GM19351 (cell line): ENCODE measurements around the gene MYL1.

Experiments used
- ATAC-seq: cut with Tn5 transposase; IDR thresholded peaks from one replicate; pipeline ENCODE4 v1.9.1; 2021; ENCODE audit warnings: mild to moderate bottlenecking, moderate library complexity; ENCODE audit not compliant: unreplicated experiment

The MYL1 gene

DNA sequence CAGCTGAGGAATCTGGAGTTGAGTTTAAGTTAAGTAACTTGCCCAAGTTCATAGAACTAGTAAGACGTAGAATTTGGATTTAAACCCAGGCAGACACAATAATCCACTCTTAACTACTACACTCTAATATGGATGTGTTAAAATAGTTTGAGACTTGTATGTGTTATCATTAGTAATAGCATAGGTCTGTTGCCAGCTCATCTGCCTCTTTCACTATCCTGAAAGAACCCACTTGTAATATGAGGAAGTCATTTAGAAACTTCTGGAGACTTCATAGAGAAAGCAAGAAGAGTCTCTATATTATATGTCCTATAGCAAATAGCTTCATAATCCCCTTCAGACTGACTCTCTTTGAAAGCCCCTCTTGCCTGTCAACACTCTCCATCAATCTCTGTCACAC lies 46.7 kb downstream of the MYL1 start:
- no peak for ATAC-seq

DNA sequence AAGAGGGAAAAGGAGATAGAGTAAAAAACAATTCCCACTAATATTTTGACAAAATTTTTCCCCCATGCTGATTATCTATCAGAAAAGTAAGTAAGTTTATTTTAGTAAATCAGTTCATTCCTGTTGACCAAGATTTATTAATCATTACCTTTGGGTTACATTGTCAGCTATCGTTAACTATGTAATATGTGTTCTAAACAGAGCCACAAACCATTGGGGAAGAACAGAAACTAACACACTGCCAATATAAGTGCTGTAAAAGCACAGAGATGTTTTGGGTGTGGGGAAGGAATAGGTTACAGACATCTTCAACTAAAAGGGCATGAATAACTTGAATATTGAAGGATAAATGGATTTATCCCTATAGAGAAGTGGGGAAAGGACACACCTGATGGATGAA lies 47.3 kb downstream of the MYL1 start:
- ATAC-seq = no peak

- ATAC-seq = no peak
Observed at GRCh38 chr2:210264282-210264681, 50.7 kb downstream of the MYL1 start.

GRCh38 chr2:210263841-210264240 lies 51.1 kb downstream of the MYL1 start:
- no peak for ATAC-seq

DNA sequence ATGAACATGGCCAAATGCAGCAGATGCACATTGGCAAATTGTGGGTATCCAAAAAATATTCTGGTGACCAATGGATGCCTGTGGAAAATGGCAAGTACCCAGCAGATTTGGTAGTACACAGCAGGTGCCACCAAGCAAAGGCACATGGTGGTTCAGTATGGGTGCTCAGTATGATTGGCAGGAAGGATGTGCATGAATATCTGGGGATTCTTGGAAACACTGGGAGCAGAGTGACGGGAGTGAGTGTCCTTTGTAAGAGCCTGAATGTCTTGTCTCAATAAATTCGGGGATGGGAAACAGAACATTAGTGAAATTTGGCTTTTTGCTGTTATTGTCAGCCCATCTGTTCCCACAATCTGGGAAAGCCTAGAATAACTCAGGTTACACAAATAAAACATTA lies 52.9 kb downstream of the MYL1 start:
- ATAC-seq = no peak

GRCh38 chr2:210259687-210260086 lies 55.3 kb downstream of the MYL1 start:
- no peak for ATAC-seq

- ATAC-seq = no peak
Observed at GRCh38 chr2:210252699-210253606, 62.0 kb downstream of the MYL1 start.

DNA sequence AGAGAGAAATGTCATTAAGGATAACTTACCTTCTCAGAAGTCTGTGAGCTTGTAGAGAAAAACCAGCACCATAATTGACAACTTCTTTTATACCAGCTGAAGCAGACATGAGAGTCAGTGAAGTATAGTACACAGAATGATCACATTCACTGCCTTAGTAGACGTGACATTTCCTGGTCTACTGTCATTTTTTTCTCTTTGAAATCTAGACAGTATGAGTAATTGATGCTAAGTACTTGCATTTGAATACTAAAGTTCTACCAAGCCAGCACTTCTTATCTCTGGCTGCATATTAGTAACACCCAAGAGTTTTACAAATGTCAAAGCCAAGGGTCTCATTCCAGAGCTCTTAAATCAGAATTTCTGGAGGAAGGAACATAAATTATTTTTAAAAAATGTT lies 64.4 kb downstream of the MYL1 start:
- ATAC-seq = no peak
